Measurements from ENCODE around the gene CARD11. TPM values are rescaled to one million over a fixed set of nuclear protein-coding genes. Genes with fewer than 3 reads are reported as not detected.

Gene CARD11
- total RNA-seq, 1 donor from 2014 or later, result 0.16 TPM

- Histone ChIP-seq H3K4me3 (no peak overlapping the region), H3K9me3 (replicated peaks) (peaks cover 23% of the 10 kb centered on the region), H3K27me3 (ENCODE audit: low read depth) (peaks cover 55% of the 10 kb centered on the region), H3K36me3 (no peaks in the 10 kb centered on the region), H3K4me1 (no peaks in the 10 kb centered on the region), H3K27ac (replicated peaks) (no peak overlapping the region)
- intact Hi-C loops (cut with micrococcal nuclease), result no loop called here
- no peak for TF ChIP-seq CTCF (IDR thresholded peaks at IDR 0.05; ENCODE audit: borderline replicate concordance)
- DNase-seq, result no peak
These were observed 89.9 kb downstream of the CARD11 start for GRCh38 chr7:2953588-2954407.

- Histone ChIP-seq H3K4me1 (no peaks in the 10 kb centered on the region), H3K36me3 (no peaks in the 10 kb centered on the region), H3K27me3 (ENCODE audit: low read depth) (peaks cover 48% of the 10 kb centered on the region), H3K4me3 (no peak overlapping the region), H3K27ac (replicated peaks) (no peak overlapping the region), H3K9me3 (replicated peaks) (peaks cover 29% of the 10 kb centered on the region)
- intact Hi-C loops (cut with micrococcal nuclease), result no loop called here
- DNase-seq, result no peak
- no peak for TF ChIP-seq CTCF (IDR thresholded peaks at IDR 0.05; ENCODE audit: borderline replicate concordance)
These were observed 90.6 kb downstream of the CARD11 start for GRCh38 chr7:2953099-2953498.

- peaks cover 29% of the 10 kb centered on the region for H3K9me3 ChIP-seq (replicated peaks)
- H3K4me1 ChIP-seq, result no peaks in the 10 kb centered on the region
- intact Hi-C loops (cut with micrococcal nuclease), result no loop called here
- no peak overlapping the region for H3K4me3 ChIP-seq
- no peak for DNase-seq
- TF ChIP-seq CTCF (IDR thresholded peaks at IDR 0.05; ENCODE audit: borderline replicate concordance), result no peak
- no peak overlapping the region for H3K27ac ChIP-seq (replicated peaks)
- peaks cover 40% of the 10 kb centered on the region for H3K27me3 ChIP-seq (ENCODE audit: low read depth)
- H3K36me3 ChIP-seq, result no peaks in the 10 kb centered on the region
These were observed 91.4 kb downstream of the CARD11 start for GRCh38 chr7:2952316-2952715.

- intact Hi-C loops (cut with micrococcal nuclease), result no loop called here
- Histone ChIP-seq H3K4me1 (no peaks in the 10 kb centered on the region), H3K4me3 (no peak overlapping the region), H3K27ac (replicated peaks) (no peak overlapping the region), H3K36me3 (no peaks in the 10 kb centered on the region), H3K9me3 (replicated peaks) (peaks cover 29% of the 10 kb centered on the region), H3K27me3 (ENCODE audit: low read depth) (peaks cover 30% of the 10 kb centered on the region)
- no peak for TF ChIP-seq CTCF (IDR thresholded peaks at IDR 0.05; ENCODE audit: borderline replicate concordance)
- DNase-seq, result no peak
These were observed 93.1 kb downstream of the CARD11 start for GRCh38 chr7:2950578-2950977.

GRCh38 chr7:2948749-2949148, 94.9 kb downstream of the CARD11 start:
- no peak overlapping the region for H3K27ac ChIP-seq (replicated peaks)
- no peaks in the 10 kb centered on the region for H3K4me1 ChIP-seq
- H3K4me3 ChIP-seq, result no peak overlapping the region
- no peak for DNase-seq
- peaks cover 15% of the 10 kb centered on the region for H3K27me3 ChIP-seq (ENCODE audit: low read depth)
- no peak for TF ChIP-seq CTCF (IDR thresholded peaks at IDR 0.05; ENCODE audit: borderline replicate concordance)
- intact Hi-C loops (cut with micrococcal nuclease), result no loop called here
- H3K36me3 ChIP-seq, result no peaks in the 10 kb centered on the region
- H3K9me3 ChIP-seq (replicated peaks), result peaks cover 29% of the 10 kb centered on the region

Data from left ventricle myocardium inferior (tissue), 1 donor.